DOHH2 (cell line): ENCODE results near the gene GGCT.
"Not testable (repeated sequence)": the region's sequence is repeated elsewhere in the genome, so short reads cannot be mapped to it uniquely, and the experiment has no call there.

Experiments
- H3F3A ChIP-seq: fragments of 200-600 bp; sonication (generic), shearing (Covaris generic); 2 replicates; pipeline ENCODE4 v1.6.0; 2016; ENCODE audit warnings: antibody characterized with exemption, mild to moderate bottlenecking; ENCODE audit not compliant: control insufficient read depth, insufficient read depth
- H3K27ac ChIP-seq: fragments of 200-600 bp; sonication (generic); 2 replicates; pipeline ENCODE4 v1.5.1; 2014; ENCODE audit warnings: low read depth, mild to moderate bottlenecking, low read length, moderate library complexity
- H3K27me3 ChIP-seq: fragments of 200-600 bp; sonication (generic); 2 replicates; pipeline ENCODE4 v1.6.1; 2014; ENCODE audit warnings: mild to moderate bottlenecking, low read length, mixed read lengths; ENCODE audit not compliant: control insufficient read depth
- H3K36me3 ChIP-seq: fragments of 200-600 bp; sonication (generic); 2 replicates; pipeline ENCODE4 v1.6.1; 2014; ENCODE audit warnings: mild to moderate bottlenecking, low read length, moderate library complexity, mixed read lengths; ENCODE audit not compliant: control insufficient read depth
- H3K4me1 ChIP-seq: fragments of 200-600 bp; sonication (generic); 2 replicates; pipeline ENCODE4 v1.6.1; 2014; ENCODE audit warnings: mild to moderate bottlenecking, low read length, mixed read lengths; ENCODE audit not compliant: control insufficient read depth
- H3K4me2 ChIP-seq: fragments of 200-600 bp; sonication (generic); 2 replicates; pipeline ENCODE4 v1.6.0; 2014; ENCODE audit warnings: mild to moderate bottlenecking, low read length, moderate library complexity
- H3K4me3 ChIP-seq: fragments of 200-600 bp; sonication (generic); 2 replicates; pipeline ENCODE4 v1.5.1; 2014; ENCODE audit warnings: mild to moderate bottlenecking, low read length, mixed read lengths
- H3K79me2 ChIP-seq: fragments of 200-600 bp; sonication (generic); 2 replicates; pipeline ENCODE4 v1.6.1; 2014; ENCODE audit warnings: mild to moderate bottlenecking, low read length, mixed read lengths; ENCODE audit not compliant: control insufficient read depth
- H3K9me2 ChIP-seq: fragments of 200-600 bp; sonication (generic); replicated peaks from 2 replicates; pipeline ENCODE4 v1.6.1; 2014; ENCODE audit warnings: mild to moderate bottlenecking, low read length, mixed read lengths; ENCODE audit not compliant: control insufficient read depth
- H3K9me3 ChIP-seq: fragments of 200-600 bp; sonication (generic); 2 replicates; pipeline ENCODE4 v1.6.1; 2014; ENCODE audit warnings: antibody characterized with exemption, low read length, mixed read lengths; ENCODE audit not compliant: control insufficient read depth, insufficient read depth
- H4K20me1 ChIP-seq: fragments of 200-600 bp; sonication (generic); 2 replicates; pipeline ENCODE4 v1.6.0; 2014; ENCODE audit warnings: low read depth, mild to moderate bottlenecking, antibody characterized with exemption, low read length, moderate library complexity; ENCODE audit not compliant: control insufficient read depth, insufficient read depth
- CTCF ChIP-seq: fragments of 200-600 bp; sonication (generic); IDR thresholded peaks from one replicate; pipeline ENCODE4 v1.5.1; 2014; ENCODE audit warnings: antibody characterized with exemption, mild to moderate bottlenecking, low read depth, low read length; ENCODE audit not compliant: poor library complexity, severe bottlenecking
- EZH2phosphoT487 ChIP-seq: fragments of 200-600 bp; sonication (generic); IDR thresholded peaks from 2 replicates; pipeline ENCODE4 v1.6.1; 2017; ENCODE audit warnings: borderline replicate concordance, mild to moderate bottlenecking, antibody characterized with exemption, low read length, moderate library complexity, mixed read lengths

Gene GGCT

GRCh38 chr7:30511973-30512662 lies 7.5 kb upstream of the GGCT start:
- no peaks in the 10 kb centered on the region for H4K20me1 ChIP-seq
- H3K4me1 ChIP-seq, result no peaks in the 10 kb centered on the region
- H3F3A ChIP-seq, result no peaks in the 10 kb centered on the region
- H3K79me2 ChIP-seq, result no peaks in the 10 kb centered on the region
- H3K4me2 ChIP-seq, result no peak overlapping the region
- no peaks in the 10 kb centered on the region for H3K27me3 ChIP-seq
- no peak for TF ChIP-seq CTCF
- H3K4me3 ChIP-seq, result no peak overlapping the region
- H3K27ac ChIP-seq, result no peak overlapping the region
- no peaks in the 10 kb centered on the region for H3K9me2 ChIP-seq
- H3K36me3 ChIP-seq, result no peaks in the 10 kb centered on the region
- H3K9me3 ChIP-seq, result peaks cover 5% of the 10 kb centered on the region; the same call in 1 of the 2 replicates

- no peaks in the 10 kb centered on the region for H3K79me2 ChIP-seq
- no peak overlapping the region for H3K27ac ChIP-seq
- no peaks in the 10 kb centered on the region for H4K20me1 ChIP-seq
- H3K4me3 ChIP-seq, result no peak overlapping the region
- H3K4me2 ChIP-seq, result no peak overlapping the region
- no peak for TF ChIP-seq CTCF
- TF ChIP-seq EZH2phosphoT487, result no peak
- no peaks in the 10 kb centered on the region for H3K27me3 ChIP-seq
- H3K36me3 ChIP-seq, result no peaks in the 10 kb centered on the region
- no peaks in the 10 kb centered on the region for H3K9me2 ChIP-seq
- no peaks in the 10 kb centered on the region for H3K4me1 ChIP-seq
- H3F3A ChIP-seq, result no peaks in the 10 kb centered on the region
- peaks cover 5% of the 10 kb centered on the region; the same call in 1 of the 2 replicates for H3K9me3 ChIP-seq
Observed at GRCh38 chr7:30511494-30511893, 6.9 kb upstream of the GGCT start.

GRCh38 chr7:30510124-30511075 lies 5.8 kb upstream of the GGCT start:
- no peaks in the 10 kb centered on the region for H3K79me2 ChIP-seq
- H3K4me3 ChIP-seq, result no peak overlapping the region
- H3K4me1 ChIP-seq, result peaks cover 3% of the 10 kb centered on the region
- H3F3A ChIP-seq, result no peaks in the 10 kb centered on the region
- no peaks in the 10 kb centered on the region for H3K27me3 ChIP-seq
- no peak overlapping the region for H3K27ac ChIP-seq
- no peaks in the 10 kb centered on the region for H4K20me1 ChIP-seq
- no peaks in the 10 kb centered on the region for H3K9me2 ChIP-seq
- TF ChIP-seq EZH2phosphoT487 (no peak), CTCF (peak; percentile 97)
- H3K4me2 ChIP-seq, result no peak overlapping the region
- no peaks in the 10 kb centered on the region for H3K36me3 ChIP-seq
- peaks cover 5% of the 10 kb centered on the region; the same call in 1 of the 2 replicates for H3K9me3 ChIP-seq

GRCh38 chr7:30509171-30509857 lies 4.7 kb upstream of the GGCT start:
- H3K9me2 ChIP-seq, H3K4me1 ChIP-seq, H3K79me2 ChIP-seq, H3K4me3 ChIP-seq, H3K9me3 ChIP-seq, H3K4me2 ChIP-seq, H3K36me3 ChIP-seq, H4K20me1 ChIP-seq, H3F3A ChIP-seq, H3K27me3 ChIP-seq, H3K27ac ChIP-seq: not testable (repeated sequence)

- Histone ChIP-seq H3K36me3 (peaks cover 21% of the 10 kb centered on the region), H3K4me1 (peaks cover 24% of the 10 kb centered on the region), H3K79me2 (peaks cover 25% of the 10 kb centered on the region), H4K20me1 (peaks cover 13% of the 10 kb centered on the region)
- H3K9me3 ChIP-seq, H3K27ac ChIP-seq, H3K4me3 ChIP-seq, H3F3A ChIP-seq, H3K9me2 ChIP-seq, H3K27me3 ChIP-seq, H3K4me2 ChIP-seq: not testable (repeated sequence)
Observed at GRCh38 chr7:30507346-30507900, 2.8 kb upstream of the GGCT start.
